GM21423 (cell line): ENCODE measurements around the gene DLX6.

Source experiments
- ATAC-seq: cut with Tn5 transposase; IDR thresholded peaks from one replicate; pipeline ENCODE4 v1.9.1; 2021; ENCODE audit warnings: mild to moderate bottlenecking, moderate library complexity; ENCODE audit not compliant: unreplicated experiment

Gene DLX6

DNA sequence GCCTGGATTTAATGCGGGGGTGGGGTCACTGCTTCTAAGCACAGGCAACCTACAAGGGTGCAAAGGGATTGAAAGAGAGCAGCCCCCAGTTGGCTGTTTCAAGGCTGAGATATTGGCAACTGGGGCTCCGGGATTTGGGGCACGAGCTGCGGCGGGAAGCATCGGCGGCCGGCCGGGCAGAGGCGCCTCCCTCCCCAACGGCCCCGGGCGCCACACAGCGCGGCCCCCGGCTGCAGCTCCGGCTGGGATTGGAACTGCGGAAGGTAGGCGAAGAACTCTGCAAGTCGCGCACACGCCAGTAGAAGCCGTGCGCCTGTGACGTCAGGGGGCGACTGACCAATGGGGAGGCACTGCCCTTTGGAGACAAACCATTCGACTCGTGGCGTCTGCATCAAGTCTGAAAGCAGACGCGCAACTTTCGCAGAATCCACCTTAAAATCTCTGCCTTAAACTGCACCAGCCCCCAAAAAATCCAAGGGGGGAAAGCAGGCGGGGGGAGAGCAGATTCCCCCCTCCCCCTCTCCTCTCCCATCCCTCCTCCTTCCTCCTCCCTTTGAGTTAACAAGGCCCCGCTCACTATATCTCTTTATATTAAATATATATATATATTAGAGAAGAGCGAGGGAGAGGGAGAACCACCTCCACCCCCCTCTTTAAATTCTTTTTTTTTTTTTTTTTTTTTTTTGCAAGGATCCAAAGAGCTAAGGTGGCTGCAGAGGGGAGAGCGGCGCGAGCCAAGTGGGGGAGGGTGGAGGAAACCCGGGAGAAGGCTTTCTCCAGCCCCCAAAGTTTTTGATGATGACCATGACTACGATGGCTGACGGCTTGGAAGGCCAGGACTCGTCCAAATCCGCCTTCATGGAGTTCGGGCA, at the start of gene DLX6:
Gene DLX6 (plus strand): TSS at position 371 of the 872 bp plus-strand sequence. CDS start 425 bp downstream, at position 796.
- no peak for ATAC-seq

DNA sequence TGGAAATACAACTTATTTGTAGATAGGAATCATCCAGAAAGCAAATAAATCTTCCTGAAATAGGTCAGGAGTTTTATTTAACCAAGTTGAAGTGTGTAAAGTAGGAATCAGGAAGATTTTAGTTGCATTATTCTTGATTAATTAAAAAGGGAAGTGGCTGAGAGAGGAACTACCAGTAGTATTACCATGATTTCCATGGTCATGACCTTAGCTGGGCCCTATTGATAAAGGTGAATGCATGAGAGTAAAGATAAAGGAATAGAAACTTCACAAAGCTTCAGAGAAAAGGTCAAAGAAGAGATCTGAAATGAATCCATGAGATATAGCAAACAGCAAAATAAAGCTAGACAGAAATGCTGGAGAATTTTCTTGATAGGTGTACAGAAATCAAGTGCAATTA, 46.2 kb upstream of the DLX6 start:
- no peak for ATAC-seq

DNA sequence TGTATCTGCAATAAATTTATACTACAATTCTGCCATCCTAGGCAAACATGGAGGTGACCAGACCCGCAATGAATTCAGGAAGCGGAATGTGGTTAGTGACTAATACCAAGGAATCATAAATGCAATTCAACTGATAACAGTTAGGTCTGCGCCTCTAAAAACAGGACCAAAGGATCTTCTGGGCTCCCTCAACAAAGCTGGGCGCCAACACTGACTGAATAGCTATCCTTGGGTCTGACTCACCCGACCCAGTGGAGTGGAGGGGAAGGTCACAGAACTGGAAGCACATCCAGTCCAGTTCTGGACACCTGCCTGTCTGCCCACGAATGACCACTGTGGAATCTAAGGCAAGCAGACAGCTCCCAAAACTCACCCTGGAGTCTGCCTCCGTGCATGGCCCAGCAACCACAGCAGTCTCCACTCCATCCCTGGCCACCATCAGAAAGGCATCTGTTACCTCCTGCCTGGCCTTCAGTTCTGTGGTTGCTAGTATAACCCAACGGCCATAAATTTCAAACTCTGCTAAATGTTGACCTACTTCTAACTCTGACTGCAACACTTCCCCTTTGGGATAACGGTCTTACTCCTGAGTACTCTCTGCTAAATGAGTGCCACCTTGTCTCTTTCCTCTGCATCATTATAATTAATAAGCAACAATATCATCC, 43.0 kb upstream of the DLX6 start:
- ATAC-seq: no peak

DNA sequence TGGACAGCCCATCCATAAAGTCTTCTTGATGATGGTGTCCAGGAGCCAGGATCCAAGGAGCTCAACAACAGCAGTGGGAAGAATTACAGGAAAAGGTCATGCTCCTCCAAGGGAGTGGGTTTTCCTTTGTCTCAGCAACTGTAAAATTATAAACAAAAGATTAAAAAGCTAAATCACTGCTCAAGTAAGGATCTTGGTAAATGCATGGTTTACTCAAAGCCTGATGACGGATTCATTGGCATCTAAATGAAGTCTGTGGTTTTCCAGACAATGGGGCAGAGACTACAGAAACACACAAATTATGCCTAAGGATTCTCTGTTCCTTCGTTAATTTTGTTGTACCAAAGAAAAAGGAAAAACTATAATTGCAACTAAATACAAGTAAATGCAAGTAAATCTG, 36.4 kb upstream of the DLX6 start:
- no peak for ATAC-seq

DNA sequence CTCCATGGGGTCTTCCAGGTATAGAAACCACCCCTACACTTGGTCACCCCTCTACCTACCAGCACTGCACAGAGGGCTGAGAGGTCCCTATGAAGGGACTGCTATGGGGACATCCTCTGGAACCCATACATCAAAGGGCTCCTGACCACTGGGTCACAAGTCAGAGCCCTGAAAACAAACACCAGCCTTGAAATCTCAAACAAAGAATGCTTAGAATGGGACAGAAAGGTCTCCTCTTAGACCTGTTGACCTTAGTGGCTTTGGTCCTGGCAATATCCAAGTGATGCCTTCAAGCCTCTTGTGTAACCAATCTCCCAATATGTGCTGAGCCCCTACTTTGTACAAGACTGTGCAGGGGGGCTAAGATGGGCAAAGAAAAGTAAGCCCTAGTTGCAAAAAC, 34.6 kb upstream of the DLX6 start:
- no peak for ATAC-seq

DNA sequence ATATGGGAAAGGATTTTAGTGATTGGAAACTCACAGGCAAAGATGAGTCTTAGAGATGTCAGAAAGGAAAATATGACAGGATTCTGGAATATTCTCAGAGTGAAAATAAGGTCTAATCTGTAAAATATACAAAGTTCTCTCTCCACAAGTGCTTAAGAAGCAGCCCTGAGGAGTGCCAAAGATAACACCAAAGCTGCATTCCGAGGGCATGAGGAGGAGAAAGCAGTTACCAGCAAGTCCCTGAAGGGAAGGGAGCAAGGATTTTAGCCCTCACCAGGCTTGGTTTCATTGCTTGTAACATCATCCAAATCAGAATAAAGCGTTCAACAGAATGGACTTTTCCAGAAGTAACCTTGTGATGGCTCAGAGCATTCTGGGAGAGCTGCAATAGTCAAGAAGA, 31.4 kb upstream of the DLX6 start:
- no peak for ATAC-seq

DNA sequence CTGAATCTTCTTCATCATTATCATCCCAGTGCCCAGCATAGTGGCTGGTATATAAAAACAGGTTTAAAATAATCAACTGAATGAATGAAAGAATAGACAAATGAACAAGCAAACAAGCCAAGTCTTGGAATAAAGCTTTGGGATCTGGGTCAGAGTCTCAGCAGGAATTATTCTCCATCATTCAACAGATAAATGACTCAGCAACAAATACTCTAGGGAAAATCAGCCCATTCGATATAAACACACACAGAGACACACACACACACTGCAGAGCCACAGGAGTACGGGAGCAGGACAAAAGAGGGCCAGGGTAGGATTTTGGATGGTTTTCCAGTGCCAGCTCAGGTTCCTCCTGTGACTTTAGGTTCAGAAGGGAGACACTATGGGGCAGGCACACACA, 29.2 kb upstream of the DLX6 start:
- no peak for ATAC-seq

DNA sequence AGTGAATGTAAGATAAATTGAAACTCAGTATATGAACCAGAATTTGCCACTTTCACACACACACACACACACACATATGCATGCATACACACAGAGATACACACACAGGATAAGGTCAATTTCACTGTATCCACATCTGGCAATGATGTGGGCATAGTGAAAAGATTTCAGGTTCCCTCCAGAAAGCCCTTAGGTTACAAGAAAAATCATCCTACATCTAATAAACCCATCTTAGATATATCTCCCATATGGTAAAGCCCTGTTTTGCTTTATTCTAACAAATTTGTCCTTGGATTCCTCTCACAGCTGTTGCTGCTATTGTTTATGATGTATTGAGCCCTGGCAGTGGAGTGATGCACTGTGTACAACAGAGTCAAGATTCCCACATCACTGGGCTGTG, 27.9 kb upstream of the DLX6 start:
- no peak for ATAC-seq

DNA sequence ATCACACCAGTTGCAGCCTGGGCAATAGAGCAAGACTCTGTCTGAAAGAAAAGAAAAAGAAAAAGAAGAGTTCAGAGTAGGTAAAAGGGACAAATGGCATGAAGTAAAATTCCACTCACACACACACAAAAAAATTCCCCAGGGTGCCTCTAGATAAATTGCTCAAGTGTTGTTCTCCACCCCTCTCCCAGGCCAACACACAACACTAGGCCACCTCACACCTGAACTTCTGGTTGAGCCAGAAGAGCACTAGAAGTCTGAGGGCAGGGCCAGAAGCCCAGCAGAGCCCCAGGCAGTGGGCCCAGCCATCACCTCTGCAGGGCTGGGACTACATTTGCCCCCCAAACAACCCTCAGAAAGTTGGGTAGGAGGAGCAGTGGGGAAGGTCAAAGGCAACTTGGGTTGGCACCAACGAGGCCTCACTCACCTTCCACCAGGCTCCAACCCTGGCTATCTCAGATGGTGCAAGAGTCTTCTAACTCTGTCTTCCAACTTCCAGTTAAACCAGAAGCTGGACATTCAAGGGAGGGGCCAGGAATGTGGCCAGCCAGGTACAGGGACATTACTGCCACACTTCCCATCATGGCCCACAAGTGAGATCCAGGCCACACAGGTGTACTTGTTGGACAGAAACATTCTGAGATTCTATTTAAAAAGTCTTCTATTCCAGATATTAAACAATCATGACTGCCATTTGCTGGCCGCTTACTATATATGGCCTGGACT, 25.6 kb upstream of the DLX6 start:
- ATAC-seq: no peak

DNA sequence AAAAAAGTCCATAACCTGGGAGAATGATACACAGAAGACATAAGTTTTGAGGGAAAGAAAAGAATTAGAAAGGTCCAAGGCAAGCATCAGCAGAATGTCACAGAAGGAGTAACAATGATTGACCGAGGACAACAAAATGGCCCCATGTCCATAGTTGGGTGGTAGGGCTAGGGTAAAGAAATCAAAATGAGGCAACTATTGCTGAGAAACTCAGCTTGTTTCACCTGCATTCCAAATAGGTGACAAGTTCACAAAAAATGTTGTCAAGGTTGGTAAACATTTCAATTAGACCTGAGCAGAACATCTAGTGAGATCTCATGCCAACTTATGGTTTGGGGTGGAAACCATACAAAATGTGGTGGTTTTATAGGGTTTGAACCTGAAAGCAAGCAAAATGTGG, 22.8 kb upstream of the DLX6 start:
- ATAC-seq: no peak

DNA sequence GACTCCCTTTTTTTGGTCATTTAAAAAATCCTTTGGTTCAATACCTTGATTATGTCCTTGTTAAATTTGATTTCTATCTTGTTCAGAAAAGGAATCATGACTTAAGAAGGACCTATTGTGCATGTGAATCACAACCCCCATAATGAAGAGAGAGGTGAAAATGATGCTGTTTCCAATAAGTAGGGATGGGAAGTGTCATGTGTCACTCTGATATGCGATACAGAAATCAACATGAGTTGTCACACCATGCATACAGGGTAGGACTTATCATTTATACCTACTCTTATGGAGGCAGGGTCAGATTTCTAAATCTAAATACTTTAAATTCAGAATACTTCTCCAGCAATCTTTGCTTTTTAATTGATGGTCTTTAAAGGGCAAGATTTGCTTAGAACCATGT, 19.4 kb upstream of the DLX6 start:
- ATAC-seq: no peak

DNA sequence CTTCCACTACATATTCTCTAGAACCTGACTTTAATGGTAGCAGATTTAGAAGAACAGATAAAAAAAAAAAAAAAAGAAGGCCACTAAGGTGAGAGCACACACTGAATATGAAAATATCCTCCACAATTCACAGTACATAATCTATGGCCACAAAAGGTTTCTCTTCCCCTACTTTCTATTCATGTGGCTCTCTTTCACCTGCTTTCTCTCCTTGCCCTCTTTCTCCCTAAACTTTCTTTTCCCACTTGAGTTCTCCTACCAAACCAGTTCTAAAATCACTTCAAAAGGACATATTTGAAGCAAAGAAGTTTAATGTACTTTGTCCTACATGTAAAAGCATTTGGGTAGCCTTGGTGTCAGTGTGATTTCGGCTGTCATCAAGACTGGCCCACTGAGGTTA, 18.5 kb upstream of the DLX6 start:
- ATAC-seq: no peak

DNA sequence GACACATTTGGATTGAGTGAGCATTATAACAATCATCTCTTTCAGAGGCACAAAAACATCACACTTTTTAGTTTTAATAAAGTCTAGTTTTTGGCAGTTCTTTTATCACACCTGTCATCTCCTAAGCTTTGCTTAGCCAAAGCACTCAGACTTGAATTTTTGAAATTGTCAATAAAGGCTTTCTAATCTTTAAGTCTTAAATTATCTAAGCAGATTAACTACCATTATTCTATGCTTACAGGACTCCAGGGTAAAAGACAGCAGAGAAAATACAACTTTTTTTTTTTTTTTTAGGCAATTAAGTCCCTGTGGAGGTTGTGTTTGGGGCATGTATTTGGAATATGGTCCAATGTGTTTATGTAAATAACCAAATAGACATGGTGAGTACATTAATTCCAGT, 17.6 kb upstream of the DLX6 start:
- ATAC-seq: no peak

DNA sequence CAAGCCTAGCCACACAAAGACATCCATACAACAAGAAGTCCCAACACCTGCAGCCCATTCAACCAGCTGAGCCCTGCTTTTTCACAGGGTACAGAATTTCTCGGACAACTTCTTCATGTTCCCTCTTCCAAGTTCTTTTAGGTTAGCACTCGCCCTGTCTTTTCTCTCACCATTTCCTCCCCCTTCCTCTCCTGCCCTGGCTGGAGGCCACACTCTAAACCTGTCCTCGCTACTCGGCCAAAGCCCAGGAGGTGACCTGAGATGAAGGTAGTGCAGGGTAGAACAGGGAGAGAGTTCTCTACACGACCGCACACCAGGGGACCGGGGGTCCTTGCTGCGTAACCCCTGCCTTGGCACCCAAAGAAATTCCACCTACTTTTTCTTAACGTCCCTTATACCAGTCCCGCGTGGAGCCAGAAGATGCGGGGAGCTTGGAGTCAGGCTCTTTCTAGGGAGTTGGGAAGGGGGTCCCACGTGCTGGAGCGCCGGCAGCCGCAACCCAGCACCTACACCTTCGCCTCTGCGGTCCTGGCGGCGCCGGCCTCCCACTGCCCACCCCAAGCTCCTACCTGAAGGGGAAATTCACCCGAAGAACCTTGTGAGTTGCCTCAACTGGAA, 16.0 kb upstream of the DLX6 start:
- ATAC-seq: no peak

DNA sequence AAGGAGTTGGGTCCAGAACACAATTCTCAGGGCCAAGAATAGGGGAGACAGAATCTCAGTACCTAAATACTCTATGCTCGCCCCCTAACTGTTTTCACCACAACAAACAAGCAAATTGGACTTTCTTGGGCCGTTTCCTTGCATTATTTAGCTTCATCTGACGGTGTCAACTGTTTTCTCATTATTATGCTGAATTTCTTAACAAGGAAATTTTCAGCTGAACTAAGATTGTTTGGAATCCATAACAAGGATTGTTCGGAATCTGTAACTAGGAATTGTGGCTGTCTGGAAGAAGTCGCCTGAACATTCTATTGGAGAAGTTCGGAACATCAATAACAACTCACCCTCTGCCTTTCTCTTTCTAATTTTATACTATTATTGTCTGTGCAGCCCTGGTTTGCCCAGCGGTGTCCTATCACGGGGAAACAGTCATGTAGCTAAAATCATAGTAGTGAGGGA, 15.5 kb upstream of the DLX6 start:
- ATAC-seq: no peak

DNA sequence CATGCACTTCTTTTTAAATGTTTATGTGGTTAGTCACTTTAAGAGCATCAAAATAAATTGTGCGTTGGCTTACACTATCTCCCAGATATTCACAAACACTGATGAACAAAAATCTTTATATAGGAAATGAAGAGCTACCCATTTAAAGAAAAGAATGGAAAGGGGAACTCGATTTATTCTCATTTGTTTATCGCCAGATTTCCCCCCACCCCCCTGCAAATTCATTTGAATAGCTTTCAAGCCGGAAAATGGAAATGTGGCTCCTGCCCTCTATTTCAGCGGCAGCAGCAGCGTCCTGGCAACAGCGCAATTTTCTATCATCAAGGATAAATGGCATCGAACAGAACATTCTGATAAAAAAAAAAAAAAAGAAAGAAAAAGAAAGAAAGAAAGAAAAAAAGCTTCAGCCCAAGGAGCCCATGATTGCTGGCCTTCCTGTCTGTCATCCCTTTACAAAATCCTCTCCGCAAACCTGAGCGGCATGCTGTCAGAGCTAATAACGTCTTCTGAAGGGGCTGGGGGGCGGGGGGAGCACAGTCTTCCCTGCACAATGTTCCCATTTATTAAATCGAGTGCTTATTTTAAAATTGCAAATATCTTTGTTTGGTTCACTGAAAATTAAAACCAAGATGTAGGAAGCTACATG, 13.7 kb upstream of the DLX6 start:
- no peak for ATAC-seq

DNA sequence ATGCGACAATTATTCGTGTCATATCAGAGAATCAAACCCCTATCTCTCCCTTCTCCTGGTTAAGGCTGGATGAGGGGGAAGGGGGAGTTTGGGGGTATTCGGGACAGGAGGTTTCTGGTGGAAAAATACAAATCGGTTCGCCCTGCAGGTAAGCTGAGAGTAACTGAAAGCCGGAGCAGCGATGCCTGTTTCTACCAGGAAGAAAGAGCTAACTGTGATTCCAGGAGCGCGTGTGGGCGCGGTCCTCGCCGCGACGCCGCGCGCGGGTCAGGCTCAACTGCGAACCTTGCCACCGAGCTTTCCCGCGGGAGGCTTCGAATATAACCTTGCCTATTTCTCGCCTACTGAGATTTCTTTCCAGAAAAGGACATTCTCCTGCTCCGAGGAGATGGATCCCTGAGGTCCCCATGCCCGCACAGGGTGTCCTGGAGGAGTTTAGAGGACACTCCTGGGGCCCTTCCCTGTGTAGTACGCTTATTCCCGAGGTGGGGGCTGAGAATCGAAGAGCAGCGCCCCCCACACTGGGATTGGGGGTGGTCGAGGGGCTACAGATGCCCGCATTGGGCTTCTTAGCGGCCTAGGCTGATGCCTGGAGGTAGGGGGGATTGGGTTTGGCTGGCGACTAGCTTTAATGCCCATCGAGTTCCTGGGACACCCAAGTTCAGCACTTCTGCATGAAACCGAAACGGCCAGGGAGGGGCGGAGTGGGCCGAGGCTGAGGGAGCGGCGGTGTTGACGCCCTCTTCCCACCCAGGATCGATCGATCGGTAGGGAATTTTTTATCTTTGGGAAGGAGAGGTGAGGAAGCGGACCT, 13.0 kb upstream of the DLX6 start:
- ATAC-seq: no peak

DNA sequence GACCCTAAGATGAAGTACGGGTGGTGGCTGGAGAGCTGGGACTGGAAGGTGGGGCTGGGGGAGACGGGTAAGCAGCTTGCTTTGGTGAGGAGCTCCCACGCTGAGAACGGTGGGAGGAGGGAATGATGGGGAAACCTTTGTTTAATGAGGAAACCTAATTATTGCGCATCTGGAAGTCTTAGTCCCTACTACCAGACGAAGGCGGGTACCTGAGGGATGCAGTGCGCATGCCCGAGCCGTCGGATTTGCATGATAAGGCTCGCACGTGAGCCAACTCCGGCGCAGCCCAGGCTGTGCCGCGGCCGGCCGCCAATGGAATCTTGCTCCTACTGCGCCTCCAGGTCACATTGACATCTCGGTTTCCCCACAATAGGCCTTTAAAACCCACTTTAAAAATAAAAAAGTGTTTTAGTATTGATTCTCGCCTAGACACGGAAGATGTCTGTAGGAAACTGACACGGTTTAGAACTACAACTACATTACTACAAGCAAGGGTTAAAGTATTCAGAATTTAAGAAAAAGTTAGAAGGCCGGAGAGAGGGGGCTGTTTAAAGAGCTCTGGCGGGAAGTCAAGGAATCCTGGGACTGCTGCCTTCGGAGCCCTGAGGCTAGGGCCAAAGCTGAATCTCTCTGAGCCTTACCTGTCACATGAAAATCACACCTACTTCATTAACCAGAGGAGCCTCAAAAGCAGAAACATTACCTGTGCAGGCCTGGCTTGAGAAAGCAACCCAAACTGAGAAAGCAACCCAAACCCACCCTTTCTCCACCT, 12.1 kb upstream of the DLX6 start:
- ATAC-seq: no peak

DNA sequence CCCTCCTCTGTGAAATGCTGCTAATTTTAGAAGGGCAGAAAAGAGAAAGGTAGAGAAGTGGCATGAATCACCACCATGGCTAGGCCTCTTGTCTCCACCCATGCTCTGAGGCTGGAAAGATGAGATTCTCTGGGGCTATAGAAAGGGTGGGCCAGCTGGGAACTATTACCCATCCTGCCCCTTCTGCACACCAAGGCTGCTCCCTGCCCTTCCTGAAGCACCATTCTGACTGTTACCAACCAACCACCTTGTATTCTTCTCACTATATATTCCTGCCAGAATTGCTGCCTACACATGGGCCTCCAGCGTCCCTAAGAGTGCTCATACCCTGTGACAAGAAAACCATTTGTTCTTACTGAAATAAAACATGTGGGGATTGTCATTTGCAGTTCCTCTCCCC, 11.4 kb upstream of the DLX6 start:
- ATAC-seq: no peak
